GM12865 (cell line): ENCODE data around the gene BABAM1.
"Not testable (repeated sequence)": the region's sequence is repeated elsewhere in the genome, so short reads cannot be mapped to it uniquely, and the experiment has no call there.

ENCODE experiments used
- DNase-seq: peaks from one replicate; pipeline ENCODE4 v3.0.0; 2010; ENCODE audit warnings: low read depth
- H3K4me3 ChIP-seq: 2 replicates; pipeline ENCODE4 v1.5.1; 2011; ENCODE audit warnings: mild to moderate bottlenecking, low read depth, low read length, control low read depth
- TF ChIP-seq, protein P1 (sequence below): IDR thresholded peaks from 2 replicates; pipeline ENCODE4 v1.5.1; 2011; ENCODE audit warnings: low read length, control low read depth, low read depth, inconsistent platforms; ENCODE audit not compliant: insufficient read depth; ENCODE audit errors: missing control alignments

BABAM1 gene

GRCh38 chr19:17286263-17286662 is 19.0 kb downstream of the BABAM1 start:
- DNase-seq, result no peak
- no peak overlapping the region for H3K4me3 ChIP-seq
- TF ChIP-seq, protein P1, sequence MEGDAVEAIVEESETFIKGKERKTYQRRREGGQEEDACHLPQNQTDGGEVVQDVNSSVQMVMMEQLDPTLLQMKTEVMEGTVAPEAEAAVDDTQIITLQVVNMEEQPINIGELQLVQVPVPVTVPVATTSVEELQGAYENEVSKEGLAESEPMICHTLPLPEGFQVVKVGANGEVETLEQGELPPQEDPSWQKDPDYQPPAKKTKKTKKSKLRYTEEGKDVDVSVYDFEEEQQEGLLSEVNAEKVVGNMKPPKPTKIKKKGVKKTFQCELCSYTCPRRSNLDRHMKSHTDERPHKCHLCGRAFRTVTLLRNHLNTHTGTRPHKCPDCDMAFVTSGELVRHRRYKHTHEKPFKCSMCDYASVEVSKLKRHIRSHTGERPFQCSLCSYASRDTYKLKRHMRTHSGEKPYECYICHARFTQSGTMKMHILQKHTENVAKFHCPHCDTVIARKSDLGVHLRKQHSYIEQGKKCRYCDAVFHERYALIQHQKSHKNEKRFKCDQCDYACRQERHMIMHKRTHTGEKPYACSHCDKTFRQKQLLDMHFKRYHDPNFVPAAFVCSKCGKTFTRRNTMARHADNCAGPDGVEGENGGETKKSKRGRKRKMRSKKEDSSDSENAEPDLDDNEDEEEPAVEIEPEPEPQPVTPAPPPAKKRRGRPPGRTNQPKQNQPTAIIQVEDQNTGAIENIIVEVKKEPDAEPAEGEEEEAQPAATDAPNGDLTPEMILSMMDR, result no peak

- DNase-seq, result no peak
- TF ChIP-seq, protein P1, result no peak
These were observed 19.5 kb downstream of the BABAM1 start for GRCh38 chr19:17286752-17287151.

GRCh38 chr19:17289489-17289888 is 22.2 kb downstream of the BABAM1 start:
- TF ChIP-seq, protein P1, result no peak
- DNase-seq, result peak; percentile 91
- H3K4me3 ChIP-seq, result no peak overlapping the region

More at GRCh38 chr19:17286752-17287151, 19.5 kb downstream of the BABAM1 start:
- H3K4me3 ChIP-seq, result no peak overlapping the region

- peak overlapping the region; percentile 51 for H3K4me3 ChIP-seq
- peak; percentile 90 for DNase-seq
- TF ChIP-seq, protein P1, result peak; percentile 84
These were observed 25.2 kb downstream of the BABAM1 start for GRCh38 chr19:17292301-17293074.

DNA sequence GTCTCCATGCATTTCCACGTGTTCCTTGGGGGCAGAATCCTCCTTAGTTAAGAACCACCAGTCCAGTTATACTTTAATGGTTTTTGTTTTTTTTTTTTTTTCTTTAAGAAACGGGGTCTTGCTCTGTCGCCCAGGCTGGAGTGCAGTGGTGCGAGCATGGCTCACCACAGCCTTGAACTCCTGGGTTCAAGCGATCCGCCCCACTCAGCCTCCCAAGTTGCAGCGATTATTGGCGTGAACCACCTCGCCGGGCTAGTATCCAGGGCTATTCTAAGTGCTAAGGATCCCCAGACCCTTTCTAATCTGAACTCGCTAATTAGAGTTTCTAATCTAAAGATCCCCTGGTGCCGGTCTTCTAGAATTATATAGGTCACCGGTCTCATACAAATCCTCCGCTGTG is 26.4 kb downstream of the BABAM1 start:
- TF ChIP-seq, protein P1, result no peak
- H3K4me3 ChIP-seq, result no peak overlapping the region
- no peak for DNase-seq

GRCh38 chr19:17294051-17294891 is 27.0 kb downstream of the BABAM1 start:
- peak; percentile 69 for DNase-seq
- TF ChIP-seq, protein P1, result no peak
- H3K4me3 ChIP-seq, result no peak overlapping the region

GRCh38 chr19:17295551-17295950 is 28.3 kb downstream of the BABAM1 start:
- not testable (repeated sequence) for DNase-seq

More at GRCh38 chr19:17295551-17295950, 28.3 kb downstream of the BABAM1 start:
- H3K4me3 ChIP-seq, result not testable (repeated sequence)
